ENCODE data around the gene BAZ1A. TPM values are rescaled to one million over a fixed set of nuclear protein-coding genes. Genes with fewer than 3 reads are reported as not detected.

BAZ1A gene
- total RNA-seq, 2 donors from 2014 or later: 25.3 to 31.5 TPM

DNA sequence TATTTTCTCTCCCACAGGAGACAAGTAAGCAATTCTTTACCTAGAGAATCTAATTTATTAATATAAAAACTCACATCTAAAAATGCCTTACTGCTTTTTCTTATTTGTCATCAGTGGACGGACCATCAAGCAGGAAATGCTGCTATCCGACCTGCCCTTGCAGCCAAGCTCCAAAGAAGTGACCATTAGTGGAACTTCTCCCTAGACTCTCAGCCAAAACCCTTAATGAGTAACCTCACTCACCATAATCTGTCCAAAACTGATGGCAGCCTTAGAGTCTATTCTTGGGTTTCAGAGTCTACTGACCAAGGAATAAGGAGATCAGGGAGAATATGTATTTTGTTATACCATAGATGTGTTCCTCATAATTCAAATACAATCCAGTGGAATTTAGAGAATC, 99.8 kb downstream of the BAZ1A start:
- H3K4me1 ChIP-seq (replicated peaks): no peaks in the 10 kb centered on the region
- intact Hi-C loops (cut with DNase I): no loop called here
- no peaks in the 10 kb centered on the region for H3K9me3 ChIP-seq
- no peak overlapping the region for H3K27ac ChIP-seq
- H3K4me3 ChIP-seq: no peak overlapping the region
- H3K27me3 ChIP-seq (replicated peaks; ENCODE audit: insufficient read depth): no peaks in the 10 kb centered on the region
- WGBS: 98% methylated on average over 2 of the region's 2 CpGs
- DNase-seq (ENCODE audit: low spot score): no peak
- no peaks in the 10 kb centered on the region for H3K36me3 ChIP-seq
- TF ChIP-seq, protein P1, sequence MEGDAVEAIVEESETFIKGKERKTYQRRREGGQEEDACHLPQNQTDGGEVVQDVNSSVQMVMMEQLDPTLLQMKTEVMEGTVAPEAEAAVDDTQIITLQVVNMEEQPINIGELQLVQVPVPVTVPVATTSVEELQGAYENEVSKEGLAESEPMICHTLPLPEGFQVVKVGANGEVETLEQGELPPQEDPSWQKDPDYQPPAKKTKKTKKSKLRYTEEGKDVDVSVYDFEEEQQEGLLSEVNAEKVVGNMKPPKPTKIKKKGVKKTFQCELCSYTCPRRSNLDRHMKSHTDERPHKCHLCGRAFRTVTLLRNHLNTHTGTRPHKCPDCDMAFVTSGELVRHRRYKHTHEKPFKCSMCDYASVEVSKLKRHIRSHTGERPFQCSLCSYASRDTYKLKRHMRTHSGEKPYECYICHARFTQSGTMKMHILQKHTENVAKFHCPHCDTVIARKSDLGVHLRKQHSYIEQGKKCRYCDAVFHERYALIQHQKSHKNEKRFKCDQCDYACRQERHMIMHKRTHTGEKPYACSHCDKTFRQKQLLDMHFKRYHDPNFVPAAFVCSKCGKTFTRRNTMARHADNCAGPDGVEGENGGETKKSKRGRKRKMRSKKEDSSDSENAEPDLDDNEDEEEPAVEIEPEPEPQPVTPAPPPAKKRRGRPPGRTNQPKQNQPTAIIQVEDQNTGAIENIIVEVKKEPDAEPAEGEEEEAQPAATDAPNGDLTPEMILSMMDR (IDR thresholded peaks at IDR 0.05): no peak
- TF ChIP-seq POLR2A (IDR thresholded peaks at IDR 0.05) (no peak), POLR2AphosphoS5 (IDR thresholded peaks at IDR 0.05) (no peak)

DNA sequence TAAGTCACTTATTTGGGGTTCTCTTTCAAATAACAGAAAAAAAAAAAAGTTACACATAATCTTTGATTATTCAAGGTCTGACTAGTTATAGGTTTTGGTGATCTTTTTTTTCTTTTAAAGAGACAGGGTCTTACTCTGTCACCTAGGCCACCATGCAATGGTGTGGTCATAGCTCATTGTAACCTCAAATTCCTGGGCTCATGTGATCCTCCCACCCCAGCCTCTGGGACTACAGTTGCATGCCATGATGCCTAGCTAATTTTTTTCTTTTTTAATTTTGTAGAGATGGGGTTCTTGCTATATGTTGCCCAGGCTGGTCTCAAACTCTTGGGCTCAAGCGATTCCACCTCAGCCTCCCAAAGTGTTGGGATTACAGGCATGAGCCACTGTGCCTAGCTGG, 104.3 kb downstream of the BAZ1A start:
- no peaks in the 10 kb centered on the region for H3K27me3 ChIP-seq (replicated peaks; ENCODE audit: insufficient read depth)
- no peak for DNase-seq (ENCODE audit: low spot score)
- no peaks in the 10 kb centered on the region for H3K36me3 ChIP-seq
- no peaks in the 10 kb centered on the region for H3K4me1 ChIP-seq (replicated peaks)
- H3K9me3 ChIP-seq: no peaks in the 10 kb centered on the region
- 100% methylated on average over 1 of the region's 1 CpG for WGBS
- TF ChIP-seq POLR2AphosphoS5 (IDR thresholded peaks at IDR 0.05): no peak
- TF ChIP-seq, protein P1 (IDR thresholded peaks at IDR 0.05): no peak
- TF ChIP-seq POLR2A (IDR thresholded peaks at IDR 0.05): no peak
- intact Hi-C loops (cut with DNase I): no loop called here
- H3K27ac ChIP-seq: no peak overlapping the region
- no peak overlapping the region for H3K4me3 ChIP-seq

DNA sequence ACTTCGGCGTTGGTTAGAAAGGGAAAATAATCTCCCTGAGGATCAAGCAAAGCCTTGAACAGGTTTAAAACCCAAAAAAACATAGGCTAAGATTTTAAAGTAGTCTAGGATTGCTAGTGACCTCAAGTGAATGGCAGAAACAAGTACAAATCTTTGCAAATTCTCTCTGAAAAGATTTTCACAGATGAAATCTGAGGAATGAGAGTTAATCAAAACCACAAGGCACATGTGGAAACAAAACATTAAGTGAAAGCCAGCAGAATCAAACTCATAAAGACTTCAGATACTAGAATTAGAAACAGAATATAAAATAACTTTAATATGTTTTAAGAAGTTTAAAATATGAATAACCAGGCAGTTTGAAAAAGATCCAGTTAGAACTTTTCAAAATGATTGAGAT, 108.6 kb downstream of the BAZ1A start:
- Histone ChIP-seq H3K27me3 (replicated peaks; ENCODE audit: insufficient read depth) (no peaks in the 10 kb centered on the region), H3K36me3 (peaks cover 0 to 3% of the 10 kb centered on the region in 2 donors), H3K4me1 (replicated peaks) (no peaks in the 10 kb centered on the region), H3K27ac (no peak overlapping the region), H3K9me3 (no peaks in the 10 kb centered on the region), H3K4me3 (no peak overlapping the region)
- DNase-seq (ENCODE audit: low spot score): no peak
- intact Hi-C loops (cut with DNase I): no loop called here
- WGBS: 81% methylated on average over 2 of the region's 2 CpGs
- TF ChIP-seq POLR2AphosphoS5 (IDR thresholded peaks at IDR 0.05) (no peak), POLR2A (IDR thresholded peaks at IDR 0.05) (no peak)
- TF ChIP-seq, protein P1 (IDR thresholded peaks at IDR 0.05): no peak

DNA sequence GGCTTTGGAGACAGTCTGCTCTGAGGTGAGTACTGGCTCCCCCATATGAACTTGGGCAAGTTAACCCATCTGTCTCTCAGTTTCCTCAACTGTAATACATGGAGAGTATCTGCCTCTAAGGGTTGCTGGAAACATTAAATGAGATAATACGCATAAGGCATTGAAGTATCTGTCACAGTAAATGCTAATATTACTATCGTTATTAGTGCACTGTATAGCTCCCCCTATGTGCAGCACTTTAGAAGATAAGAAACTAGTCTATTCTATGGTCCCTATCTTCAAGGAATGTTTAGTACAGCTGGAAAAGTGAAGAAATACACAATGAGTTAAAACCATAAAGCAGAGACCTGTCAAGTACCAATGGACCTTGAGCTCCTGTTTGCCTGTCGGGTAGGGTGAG, 109.1 kb downstream of the BAZ1A start:
- TF ChIP-seq POLR2A (IDR thresholded peaks at IDR 0.05) (no peak), POLR2AphosphoS5 (IDR thresholded peaks at IDR 0.05) (no peak)
- TF ChIP-seq, protein P1 (IDR thresholded peaks at IDR 0.05): no peak
- intact Hi-C loops (cut with DNase I): no loop called here
- Histone ChIP-seq H3K9me3 (no peaks in the 10 kb centered on the region), H3K4me1 (replicated peaks) (no peaks in the 10 kb centered on the region), H3K27me3 (replicated peaks; ENCODE audit: insufficient read depth) (no peaks in the 10 kb centered on the region), H3K4me3 (no peak overlapping the region), H3K27ac (no peak overlapping the region), H3K36me3 (peaks cover 0 to 3% of the 10 kb centered on the region in 2 donors)
- DNase-seq (ENCODE audit: low spot score): no peak
- 97% methylated on average over 3 of the region's 3 CpGs for WGBS

DNA sequence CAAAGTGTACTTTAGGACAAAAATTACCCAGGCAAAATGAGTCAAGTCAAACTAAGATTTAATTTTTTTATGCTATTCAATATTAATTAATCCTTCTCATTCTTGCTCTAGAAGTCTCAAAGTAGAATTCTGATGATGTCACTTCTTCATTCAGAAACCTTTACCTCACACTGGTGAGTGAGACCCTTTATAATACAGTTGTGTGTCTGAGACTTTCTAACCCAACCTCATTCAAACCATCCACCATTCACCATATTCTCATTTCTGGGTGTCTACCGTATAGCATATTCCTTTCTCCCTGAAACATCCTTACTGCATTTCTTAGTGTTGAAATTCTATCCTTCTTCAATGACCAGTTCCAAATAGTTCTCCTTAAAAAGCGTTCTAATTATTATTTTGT, 119.9 kb downstream of the BAZ1A start:
- WGBS: 99% methylated on average over 2 of the region's 2 CpGs
- TF ChIP-seq POLR2A (IDR thresholded peaks at IDR 0.05) (no peak), POLR2AphosphoS5 (IDR thresholded peaks at IDR 0.05) (no peak)
- TF ChIP-seq, protein P1 (IDR thresholded peaks at IDR 0.05): no peak
- H3K27ac ChIP-seq: no peak overlapping the region
- intact Hi-C loops (cut with DNase I): no loop called here
- no peaks in the 10 kb centered on the region for H3K9me3 ChIP-seq
- no peak overlapping the region for H3K4me3 ChIP-seq
- no peaks in the 10 kb centered on the region for H3K27me3 ChIP-seq (replicated peaks; ENCODE audit: insufficient read depth)
- no peaks in the 10 kb centered on the region for H3K4me1 ChIP-seq (replicated peaks)
- H3K36me3 ChIP-seq: no peaks in the 10 kb centered on the region
- no peak for DNase-seq (ENCODE audit: low spot score)

Measured in prostate gland (tissue), 2 donors.